Left ventricle myocardium inferior (tissue), 1 donor: ENCODE data around the gene ATP13A3. TPM values are rescaled to one million over a fixed set of nuclear protein-coding genes. Genes with fewer than 3 reads are reported as not detected.

Experiments
- DNase-seq: peaks from one replicate; pipeline ENCODE4 v3.0.0-alpha.2; 2020
- H3K27ac ChIP-seq: fragments of 200-600 bp; replicated peaks from 2 replicates; pipeline ENCODE4 v1.8.0; 2021
- H3K27me3 ChIP-seq: fragments of 200-600 bp; 2 replicates; pipeline ENCODE4 v1.8.0; 2021; ENCODE audit warnings: low read depth
- H3K36me3 ChIP-seq: fragments of 200-600 bp; 2 replicates; pipeline ENCODE4 v1.8.0; 2021
- H3K4me1 ChIP-seq: fragments of 200-600 bp; 2 replicates; pipeline ENCODE4 v1.8.0; 2021
- H3K4me3 ChIP-seq: fragments of 200-600 bp; 2 replicates; pipeline ENCODE4 v1.8.0; 2021; ENCODE audit warnings: mild to moderate bottlenecking, moderate library complexity
- H3K9me3 ChIP-seq: fragments of 200-600 bp; replicated peaks from 2 replicates; pipeline ENCODE4 v1.8.0; 2021
- CTCF ChIP-seq: fragments of 200-600 bp; IDR thresholded peaks from 2 replicates; pipeline ENCODE4 v1.8.0; 2021; ENCODE audit warnings: antibody characterized with exemption, mild to moderate bottlenecking, borderline replicate concordance
- intact Hi-C: fragments of 100-400 bp; cut with micrococcal nuclease; formaldehyde crosslinking; loops from one replicate; pipeline ENCODE4 v1.11.0; 2022
- total RNA-seq: library from RNA; stranded (reverse); fragmentation: NEBNext Ultra II Directional; extraction: Animal tissue kit (Norgen Biotek cat#: 25700); gene quantifications from one replicate; pipeline ENCODE4 v1.2.1, GENCODE V29; 2021
- donor health status: DM: no; HTN: yes; CAD: no; lungs with severe emphysema.

The ATP13A3 gene
- total RNA-seq, 1 donor from 2014 or later = 99.2 TPM

- Histone ChIP-seq H3K36me3 (peaks cover 97% of the 10 kb centered on the region), H3K4me3 (no peak overlapping the region), H3K27me3 (no peaks in the 10 kb centered on the region), H3K9me3 (no peaks in the 10 kb centered on the region), H3K27ac (no peak overlapping the region), H3K4me1 (no peaks in the 10 kb centered on the region)
- intact Hi-C loops = no loop called here
- DNase-seq = no peak
- no peak for TF ChIP-seq CTCF
Measured at GRCh38 chr3:194434503-194434902, 52.3 kb downstream of the ATP13A3 start.

GRCh38 chr3:194431554-194431953 lies 55.2 kb downstream of the ATP13A3 start:
- no peak for TF ChIP-seq CTCF
- Histone ChIP-seq H3K4me1 (no peaks in the 10 kb centered on the region), H3K27me3 (no peaks in the 10 kb centered on the region), H3K27ac (no peak overlapping the region), H3K9me3 (no peaks in the 10 kb centered on the region), H3K36me3 (peaks cover 94% of the 10 kb centered on the region), H3K4me3 (no peak overlapping the region)
- no peak for DNase-seq
- intact Hi-C loops = no loop called here

GRCh38 chr3:194425399-194425798 lies 61.4 kb downstream of the ATP13A3 start:
- H3K4me3 ChIP-seq = no peak overlapping the region
- H3K27me3 ChIP-seq = no peaks in the 10 kb centered on the region
- TF ChIP-seq CTCF = no peak
- no peaks in the 10 kb centered on the region for H3K9me3 ChIP-seq
- no peak overlapping the region for H3K27ac ChIP-seq
- intact Hi-C loops = no loop called here
- peaks cover 67% of the 10 kb centered on the region for H3K36me3 ChIP-seq
- no peak for DNase-seq
- peaks cover 17% of the 10 kb centered on the region for H3K4me1 ChIP-seq

- no peaks in the 10 kb centered on the region for H3K9me3 ChIP-seq
- intact Hi-C loops = no loop called here
- H3K4me1 ChIP-seq = peaks cover 17% of the 10 kb centered on the region
- no peak for TF ChIP-seq CTCF
- H3K4me3 ChIP-seq = no peak overlapping the region
- no peak for DNase-seq
- no peaks in the 10 kb centered on the region for H3K27me3 ChIP-seq
- peaks cover 63% of the 10 kb centered on the region for H3K36me3 ChIP-seq
- no peak overlapping the region for H3K27ac ChIP-seq
Measured at GRCh38 chr3:194424953-194425352, 61.8 kb downstream of the ATP13A3 start.

GRCh38 chr3:194424373-194424772 lies 62.4 kb downstream of the ATP13A3 start:
- intact Hi-C loops = no loop called here
- peaks cover 63% of the 10 kb centered on the region for H3K36me3 ChIP-seq
- TF ChIP-seq CTCF = no peak
- peaks cover 17% of the 10 kb centered on the region for H3K4me1 ChIP-seq
- no peak overlapping the region for H3K27ac ChIP-seq
- H3K4me3 ChIP-seq = no peak overlapping the region
- no peak for DNase-seq
- H3K27me3 ChIP-seq = no peaks in the 10 kb centered on the region
- no peaks in the 10 kb centered on the region for H3K9me3 ChIP-seq

GRCh38 chr3:194423317-194423716 lies 63.5 kb downstream of the ATP13A3 start:
- no peaks in the 10 kb centered on the region for H3K9me3 ChIP-seq
- H3K4me3 ChIP-seq = no peak overlapping the region
- H3K36me3 ChIP-seq = peaks cover 63% of the 10 kb centered on the region
- no peak for TF ChIP-seq CTCF
- no peak overlapping the region for H3K27ac ChIP-seq
- H3K27me3 ChIP-seq = no peaks in the 10 kb centered on the region
- intact Hi-C loops = no loop called here
- H3K4me1 ChIP-seq = peaks cover 17% of the 10 kb centered on the region
- DNase-seq = no peak
